Spleen (tissue), 7 donors: ENCODE results near the gene USP10.

Experiments used
- POLR2AphosphoS5 ChIP-seq, 3 donors: sonication (generic); formaldehyde crosslinking; IDR thresholded peaks; one replicate each; pipeline ENCODE4 v1.5.1; 2017; ENCODE audit warnings: antibody characterized with exemption in 3 of 3
- TF ChIP-seq, protein P1 (sequence below), 11 experiments: fragments of 200-600 bp in 7 of 11; fragments of 450-650 bp in 4 of 11; sonication (generic) in 4 of 11; IDR thresholded peaks in 8 of 11; conservative IDR thresholded peaks in 3 of 11; 1 replicate in 7 of 11; 2 replicates in 4 of 11; pipeline versions ENCODE4 v1.4.0 to v1.8.0; 2016 to 2021; ENCODE audit warnings: antibody characterized with exemption in 11 of 11, inconsistent platforms in 4 of 11, mild to moderate bottlenecking in 1 of 11
- donor health status: DM: no; HTN: no; CAD: no; lungs with moderate emphysema.
- donor health status: DM: no; HTN: no; CAD: no.
- donor health status: DM: no; HTN: no; CAD: no.

DNA sequence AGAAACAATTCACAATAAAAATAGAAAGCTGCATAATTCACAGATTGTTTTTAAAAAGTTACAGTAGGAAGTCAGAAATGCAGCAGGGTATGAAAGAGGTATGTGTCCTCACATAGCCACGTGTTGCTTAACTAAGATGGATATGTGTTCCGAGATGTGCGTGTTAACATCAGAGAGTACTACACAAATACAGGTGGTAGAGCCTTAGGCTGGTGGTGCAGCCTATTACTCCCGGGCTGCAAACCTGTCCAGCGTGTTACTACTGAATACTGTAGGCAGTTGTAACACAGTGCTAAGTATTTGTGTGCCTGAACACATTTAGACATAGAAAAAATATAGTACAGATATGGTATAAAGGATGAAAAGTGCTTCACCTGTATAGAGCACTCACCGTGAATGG, 46.4 kb downstream of the USP10 start:
- TF ChIP-seq, protein P1, sequence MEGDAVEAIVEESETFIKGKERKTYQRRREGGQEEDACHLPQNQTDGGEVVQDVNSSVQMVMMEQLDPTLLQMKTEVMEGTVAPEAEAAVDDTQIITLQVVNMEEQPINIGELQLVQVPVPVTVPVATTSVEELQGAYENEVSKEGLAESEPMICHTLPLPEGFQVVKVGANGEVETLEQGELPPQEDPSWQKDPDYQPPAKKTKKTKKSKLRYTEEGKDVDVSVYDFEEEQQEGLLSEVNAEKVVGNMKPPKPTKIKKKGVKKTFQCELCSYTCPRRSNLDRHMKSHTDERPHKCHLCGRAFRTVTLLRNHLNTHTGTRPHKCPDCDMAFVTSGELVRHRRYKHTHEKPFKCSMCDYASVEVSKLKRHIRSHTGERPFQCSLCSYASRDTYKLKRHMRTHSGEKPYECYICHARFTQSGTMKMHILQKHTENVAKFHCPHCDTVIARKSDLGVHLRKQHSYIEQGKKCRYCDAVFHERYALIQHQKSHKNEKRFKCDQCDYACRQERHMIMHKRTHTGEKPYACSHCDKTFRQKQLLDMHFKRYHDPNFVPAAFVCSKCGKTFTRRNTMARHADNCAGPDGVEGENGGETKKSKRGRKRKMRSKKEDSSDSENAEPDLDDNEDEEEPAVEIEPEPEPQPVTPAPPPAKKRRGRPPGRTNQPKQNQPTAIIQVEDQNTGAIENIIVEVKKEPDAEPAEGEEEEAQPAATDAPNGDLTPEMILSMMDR (IDR thresholded peaks at IDR 0.05 in 8 of 11, conservative IDR thresholded peaks at IDR 0.05 in 3 of 11), result no peak
- TF ChIP-seq POLR2AphosphoS5 (IDR thresholded peaks at IDR 0.05), result no peak
